HFFc6 (cell line): ENCODE measurements around the gene BICDL2. TPM values are rescaled to one million over a fixed set of nuclear protein-coding genes. Genes with fewer than 3 reads are reported as not detected.

Experiments
- DNase-seq: peaks from one replicate; pipeline ENCODE4 v3.0.0-alpha.2; 2018
- H3K27ac Mint-ChIP-seq: 2 replicates; pipeline ENCODE4 v1.8.0; 2020; ENCODE audit warnings: mild to moderate bottlenecking, mixed read lengths
- H3K27me3 Mint-ChIP-seq: 2 replicates; pipeline ENCODE4 v1.8.0; 2021; ENCODE audit warnings: mild to moderate bottlenecking, moderate library complexity, mixed read lengths; ENCODE audit not compliant: insufficient read depth
- H3K36me3 Mint-ChIP-seq: 2 replicates; pipeline ENCODE4 v1.8.0; 2021; ENCODE audit warnings: low read depth, mixed read lengths
- H3K4me1 Mint-ChIP-seq: 2 replicates; pipeline ENCODE4 v1.8.0; 2020; ENCODE audit warnings: low read depth, mixed read lengths
- H3K4me3 Mint-ChIP-seq: 2 replicates; pipeline ENCODE4 v1.8.0; 2020; ENCODE audit warnings: mild to moderate bottlenecking, moderate library complexity, mixed read lengths
- H3K9me3 Mint-ChIP-seq: 2 replicates; pipeline ENCODE4 v1.8.0; 2020; ENCODE audit warnings: mild to moderate bottlenecking, mixed read lengths
- CTCF ChIP-seq: fragments of 200-600 bp; sonication (generic); IDR thresholded peaks from 2 replicates; pipeline ENCODE4 v1.5.0; 2021; ENCODE audit warnings: antibody characterized with exemption, mild to moderate bottlenecking
- total RNA-seq, 6 experiments: library from RNA; stranded (reverse); fragmentation: NEBNext Ultra II Directional; extraction: Animal tissue kit (Norgen Biotek cat#: 25700); gene quantifications; 2 replicates in 1 of 6; 3 replicates in 5 of 6; pipeline ENCODE4 v1.2.3, GENCODE V29; 2021

The BICDL2 gene
- total RNA-seq, 6 experiments from 2014 or later = not detected

- Mint-ChIP-seq H3K4me1 (peaks cover 9% of the 10 kb centered on the region), H3K27ac (0 out of 2 replicates have a peak within 1 kb of the TSS, but pooled peaks have one; percentile 14), H3K4me3 (no peak within 1 kb of the TSS), H3K9me3 (no peaks in the 10 kb centered on the region), H3K36me3 (no peaks in the 10 kb centered on the region), H3K27me3 (peaks cover 4% of the 10 kb centered on the region)
- DNase-seq = peak; percentile 16
- TF ChIP-seq CTCF = no peak
Observed at GRCh38 chr16:3065069-3065741, 28.5 kb upstream of the BICDL2 start, which contains the start of gene IL32. IL32 (plus strand) TSS chr16:3065640; CDS start chr16:3065812, 172 bp downstream.

- peaks cover 16% of the 10 kb centered on the region for H3K4me1 Mint-ChIP-seq
Observed at GRCh38 chr16:3063625-3064386, 27.1 kb upstream of the BICDL2 start.

GRCh38 chr16:3062553-3062952 lies 25.8 kb upstream of the BICDL2 start:
- DNase-seq = no peak
- H3K27me3 Mint-ChIP-seq = peaks cover 2% of the 10 kb centered on the region
- H3K36me3 Mint-ChIP-seq = no peaks in the 10 kb centered on the region
- no peak overlapping the region for H3K27ac Mint-ChIP-seq
- no peak for TF ChIP-seq CTCF
- no peak overlapping the region for H3K4me3 Mint-ChIP-seq
- peaks cover 16% of the 10 kb centered on the region for H3K4me1 Mint-ChIP-seq
- no peaks in the 10 kb centered on the region for H3K9me3 Mint-ChIP-seq

More at GRCh38 chr16:3063625-3064386, 27.1 kb upstream of the BICDL2 start:
- H3K36me3 Mint-ChIP-seq = no peaks in the 10 kb centered on the region
- no peaks in the 10 kb centered on the region for H3K9me3 Mint-ChIP-seq
- no peak overlapping the region for H3K27ac Mint-ChIP-seq
- no peak overlapping the region for H3K4me3 Mint-ChIP-seq
- TF ChIP-seq CTCF = no peak
- H3K27me3 Mint-ChIP-seq = peaks cover 2% of the 10 kb centered on the region
- DNase-seq = no peak

GRCh38 chr16:3060339-3061127 lies 23.8 kb upstream of the BICDL2 start:
- Mint-ChIP-seq H3K36me3 (no peaks in the 10 kb centered on the region), H3K27me3 (peaks cover 4% of the 10 kb centered on the region), H3K4me3 (peak overlapping the region; percentile 85), H3K4me1 (peaks cover 14% of the 10 kb centered on the region), H3K9me3 (no peaks in the 10 kb centered on the region), H3K27ac (peak overlapping the region; percentile 84; the same call in 1 of the 2 replicates)
- DNase-seq = no peak
- no peak for TF ChIP-seq CTCF

- peak overlapping the region; percentile 85 for H3K4me3 Mint-ChIP-seq
- H3K27ac Mint-ChIP-seq = peak overlapping the region; percentile 84
- peaks cover 8% of the 10 kb centered on the region for H3K4me1 Mint-ChIP-seq
- no peaks in the 10 kb centered on the region for H3K9me3 Mint-ChIP-seq
- no peak for TF ChIP-seq CTCF
- no peaks in the 10 kb centered on the region for H3K36me3 Mint-ChIP-seq
- DNase-seq = no peak
- peaks cover 4% of the 10 kb centered on the region for H3K27me3 Mint-ChIP-seq
Observed at GRCh38 chr16:3059723-3060242, 23.0 kb upstream of the BICDL2 start.
